ENCODE results near the gene TSPYL1. TPM values are rescaled to one million over a fixed set of nuclear protein-coding genes. Genes with fewer than 3 reads are reported as not detected.

TSPYL1 gene
- total RNA-seq, 2 donors from 2014 or later: 73.4 to 80.6 TPM

DNA sequence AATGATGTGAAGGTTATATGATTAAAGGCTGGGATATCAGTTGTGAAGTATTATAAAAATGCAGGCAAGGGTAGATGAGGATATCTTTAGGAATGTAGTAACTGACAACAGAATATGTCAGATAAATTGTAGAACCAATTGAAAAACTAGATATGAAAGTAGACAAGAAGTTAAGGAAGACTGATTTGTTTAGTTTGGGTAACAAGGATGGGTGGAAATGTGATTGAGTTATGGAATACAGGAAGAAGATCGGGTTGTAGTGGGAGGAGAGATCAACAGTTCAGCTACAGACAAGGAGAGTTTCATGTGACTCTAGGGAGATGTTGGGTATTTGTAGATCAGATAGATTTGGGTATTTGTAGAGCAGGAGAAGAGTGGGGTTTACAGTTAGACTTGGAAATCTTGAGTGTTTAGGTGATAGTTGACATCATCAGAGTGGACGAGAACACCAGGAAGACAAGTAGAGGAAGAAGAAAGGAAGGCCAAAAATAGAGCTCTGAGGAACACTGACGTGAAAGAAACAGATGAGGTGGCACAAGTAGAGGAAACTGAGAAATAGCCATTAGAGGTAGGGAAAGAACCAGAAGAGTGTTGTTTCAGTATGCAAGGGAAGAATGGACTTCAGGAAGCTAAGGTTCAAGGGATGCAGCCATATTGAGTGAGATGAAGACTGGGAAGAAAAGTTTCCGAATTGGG is 12.1 kb upstream of the TSPYL1 start:
- Histone ChIP-seq H3K36me3 (ENCODE audit: control insufficient read depth, insufficient read depth, low read length) (no peaks in the 10 kb centered on the region), H3K27me3 (ENCODE audit: control insufficient read depth, insufficient read depth, low read length, poor library complexity, severe bottlenecking) (no peaks in the 10 kb centered on the region), H3K9ac (ENCODE audit: extremely low read depth, low read length, poor library complexity, severe bottlenecking) (no peak overlapping the region), H3K27ac (ENCODE audit: low read depth, low read length) (no peak overlapping the region), H3K9me3 (ENCODE audit: control insufficient read depth, low read length) (no peaks in the 10 kb centered on the region), H3K4me1 (ENCODE audit: control insufficient read depth, insufficient read depth, low read length) (no peaks in the 10 kb centered on the region), H3K4me3 (ENCODE audit: low read length) (no peak overlapping the region)
- H3K36me3 Mint-ChIP-seq (ENCODE audit: low read depth): no peaks in the 10 kb centered on the region
- TF ChIP-seq, protein P1, sequence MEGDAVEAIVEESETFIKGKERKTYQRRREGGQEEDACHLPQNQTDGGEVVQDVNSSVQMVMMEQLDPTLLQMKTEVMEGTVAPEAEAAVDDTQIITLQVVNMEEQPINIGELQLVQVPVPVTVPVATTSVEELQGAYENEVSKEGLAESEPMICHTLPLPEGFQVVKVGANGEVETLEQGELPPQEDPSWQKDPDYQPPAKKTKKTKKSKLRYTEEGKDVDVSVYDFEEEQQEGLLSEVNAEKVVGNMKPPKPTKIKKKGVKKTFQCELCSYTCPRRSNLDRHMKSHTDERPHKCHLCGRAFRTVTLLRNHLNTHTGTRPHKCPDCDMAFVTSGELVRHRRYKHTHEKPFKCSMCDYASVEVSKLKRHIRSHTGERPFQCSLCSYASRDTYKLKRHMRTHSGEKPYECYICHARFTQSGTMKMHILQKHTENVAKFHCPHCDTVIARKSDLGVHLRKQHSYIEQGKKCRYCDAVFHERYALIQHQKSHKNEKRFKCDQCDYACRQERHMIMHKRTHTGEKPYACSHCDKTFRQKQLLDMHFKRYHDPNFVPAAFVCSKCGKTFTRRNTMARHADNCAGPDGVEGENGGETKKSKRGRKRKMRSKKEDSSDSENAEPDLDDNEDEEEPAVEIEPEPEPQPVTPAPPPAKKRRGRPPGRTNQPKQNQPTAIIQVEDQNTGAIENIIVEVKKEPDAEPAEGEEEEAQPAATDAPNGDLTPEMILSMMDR (conservative IDR thresholded peaks at IDR 0.05): no peak
- no peaks in the 10 kb centered on the region for H3K4me1 Mint-ChIP-seq
- no peaks in the 10 kb centered on the region for H3K9me3 Mint-ChIP-seq
- H3K27me3 Mint-ChIP-seq (ENCODE audit: insufficient read depth): no peaks in the 10 kb centered on the region
- H3K4me3 Mint-ChIP-seq: no peak overlapping the region
- no peak overlapping the region for H3K27ac Mint-ChIP-seq
- DNase-seq: no peak
- 90 to 92% methylated on average over 4 of the region's 4 CpGs for WGBS, 2 experiments (ENCODE audit: insufficient coverage in 1 of 2, insufficient read length in 1 of 2)

DNA sequence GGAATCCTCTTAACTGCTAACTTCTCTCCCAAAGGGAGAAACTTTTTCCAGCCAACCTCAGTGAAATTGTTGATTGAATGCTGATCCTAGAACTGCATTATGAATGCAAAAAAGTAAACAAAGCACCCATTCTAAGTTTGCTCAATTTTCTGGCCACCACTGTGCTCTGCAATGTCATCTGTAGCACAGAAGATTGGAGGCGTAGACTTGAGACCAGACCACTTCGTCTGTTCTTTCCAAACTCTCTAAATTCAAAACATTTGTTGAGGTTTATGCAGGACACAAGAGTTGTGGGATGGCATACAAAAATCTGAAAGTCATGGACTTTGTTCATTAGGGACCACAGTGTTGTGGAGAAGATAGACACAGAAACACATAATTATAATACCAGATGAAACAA is 11.1 kb upstream of the TSPYL1 start:
- Mint-ChIP-seq H3K4me1 (no peaks in the 10 kb centered on the region), H3K27me3 (ENCODE audit: insufficient read depth) (no peaks in the 10 kb centered on the region), H3K36me3 (ENCODE audit: low read depth) (no peaks in the 10 kb centered on the region), H3K27ac (no peak overlapping the region), H3K9me3 (no peaks in the 10 kb centered on the region), H3K4me3 (no peak overlapping the region)
- Histone ChIP-seq H3K27me3 (ENCODE audit: control insufficient read depth, insufficient read depth, low read length, poor library complexity, severe bottlenecking) (no peaks in the 10 kb centered on the region), H3K4me1 (ENCODE audit: control insufficient read depth, insufficient read depth, low read length) (no peaks in the 10 kb centered on the region), H3K9me3 (ENCODE audit: control insufficient read depth, low read length) (no peaks in the 10 kb centered on the region), H3K27ac (ENCODE audit: low read depth, low read length) (no peak overlapping the region), H3K9ac (ENCODE audit: extremely low read depth, low read length, poor library complexity, severe bottlenecking) (no peak overlapping the region), H3K4me3 (ENCODE audit: low read length) (no peak overlapping the region), H3K36me3 (ENCODE audit: control insufficient read depth, insufficient read depth, low read length) (no peaks in the 10 kb centered on the region)
- TF ChIP-seq, protein P1 (conservative IDR thresholded peaks at IDR 0.05): no peak
- no peak for DNase-seq
- 96% methylated on average over 2 of the region's 2 CpGs; no CpG with 5 or more reads in 1 of the 2 experiments for WGBS, 2 experiments (ENCODE audit: insufficient coverage in 1 of 2, insufficient read length in 1 of 2)

DNA sequence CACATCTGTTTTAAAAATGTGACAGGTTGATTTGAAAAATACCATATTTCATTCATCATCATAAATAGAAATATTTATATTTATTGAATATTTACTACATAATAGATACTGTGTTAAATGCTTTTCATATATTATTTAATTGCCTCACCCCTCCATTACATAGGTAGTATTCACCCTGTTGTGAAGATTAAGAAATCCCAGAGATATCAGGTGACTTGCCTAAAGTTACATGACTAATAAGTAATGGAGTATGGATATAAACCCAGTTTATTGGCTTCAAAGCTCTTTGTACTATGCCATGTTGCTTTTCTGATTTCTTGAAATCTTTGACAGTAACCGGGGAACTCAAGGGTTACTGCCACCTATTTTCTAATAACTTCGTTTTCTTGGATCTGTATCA is 10.1 kb upstream of the TSPYL1 start:
- DNase-seq: no peak
- Histone ChIP-seq H3K36me3 (ENCODE audit: control insufficient read depth, insufficient read depth, low read length) (no peaks in the 10 kb centered on the region), H3K27me3 (ENCODE audit: control insufficient read depth, insufficient read depth, low read length, poor library complexity, severe bottlenecking) (no peaks in the 10 kb centered on the region), H3K4me1 (ENCODE audit: control insufficient read depth, insufficient read depth, low read length) (no peaks in the 10 kb centered on the region), H3K27ac (ENCODE audit: low read depth, low read length) (no peak overlapping the region), H3K9ac (ENCODE audit: extremely low read depth, low read length, poor library complexity, severe bottlenecking) (no peak overlapping the region), H3K9me3 (ENCODE audit: control insufficient read depth, low read length) (no peaks in the 10 kb centered on the region), H3K4me3 (ENCODE audit: low read length) (no peak overlapping the region)
- Mint-ChIP-seq H3K27me3 (ENCODE audit: insufficient read depth) (no peaks in the 10 kb centered on the region), H3K36me3 (ENCODE audit: low read depth) (no peaks in the 10 kb centered on the region), H3K4me1 (no peaks in the 10 kb centered on the region), H3K27ac (no peak overlapping the region), H3K9me3 (peaks cover 5% of the 10 kb centered on the region), H3K4me3 (no peak overlapping the region)
- TF ChIP-seq, protein P1 (conservative IDR thresholded peaks at IDR 0.05): no peak
- 83 to 89% methylated on average over 1 to 2 of the region's 2 CpGs for WGBS, 2 experiments (ENCODE audit: insufficient coverage in 1 of 2, insufficient read length in 1 of 2)

All from endodermal cell (in vitro differentiated cells).